Cardiac fibroblast (primary cell): ENCODE results near the gene TJP3.

Experiments used
- DNase-seq, 2 donors: peaks; one replicate each; pipeline versions ENCODE4 v3.0.0 to v3.0.0-alpha.2; 2010; ENCODE audit warnings: low read depth in 2 of 2
- H3K4me3 ChIP-seq, 2 donors: replicated peaks in 1 of 2; 1 replicate in 1 of 2; 2 replicates in 1 of 2; pipeline ENCODE4 v1.5.1; 2011; ENCODE audit warnings: low read depth in 2 of 2, low read length in 2 of 2, mild to moderate bottlenecking in 2 of 2, moderate library complexity in 1 of 2
- CTCF ChIP-seq: IDR thresholded peaks from one replicate; pipeline ENCODE4 v1.5.1; 2011; ENCODE audit warnings: low read depth, mild to moderate bottlenecking, low read length, inconsistent platforms

Gene TJP3

GRCh38 chr19:3697671-3698385 lies 10.4 kb upstream of the TJP3 start:
- no peak for DNase-seq
- no peak for TF ChIP-seq CTCF
- H3K4me3 ChIP-seq = no peak overlapping the region

GRCh38 chr19:3698386-3698950 lies 9.7 kb upstream of the TJP3 start:
- DNase-seq = no peak
- H3K4me3 ChIP-seq = peak overlapping the region in 1 of 2 donors; percentile 15
- TF ChIP-seq CTCF = no peak

GRCh38 chr19:3698974-3699740 lies 9.0 kb upstream of the TJP3 start:
- peak; percentile 57 to 62 for DNase-seq
- H3K4me3 ChIP-seq = peak overlapping the region; percentile 83 to 88
- TF ChIP-seq CTCF = no peak

GRCh38 chr19:3699741-3700241 lies 8.4 kb upstream of the TJP3 start:
- peak overlapping the region; percentile 83 to 88 for H3K4me3 ChIP-seq
- DNase-seq = no peak

GRCh38 chr19:3700242-3701032 lies 7.7 kb upstream of the TJP3 start, which contains the start of gene PIP5K1C:
Gene PIP5K1C (minus strand): TSS chr19:3700468. CDS start chr19:3700390, 78 bp downstream.
- DNase-seq = peak; percentile 85 to 89
- TF ChIP-seq CTCF = peak; percentile 70
- H3K4me3 ChIP-seq = peak within 1 kb of the TSS; percentile 83 to 88

More at GRCh38 chr19:3699741-3700241, 8.4 kb upstream of the TJP3 start:
- no peak for TF ChIP-seq CTCF

GRCh38 chr19:3701200-3701599 lies 7.0 kb upstream of the TJP3 start:
- H3K4me3 ChIP-seq = no peak overlapping the region
- no peak for TF ChIP-seq CTCF
- no peak for DNase-seq
